NK-92 (cell line): Measurements from ENCODE around the gene SMTN.
"Not testable (repeated sequence)": the region's sequence is repeated elsewhere in the genome, so short reads cannot be mapped to it uniquely, and the experiment has no call there.

Source experiments
- DNase-seq: peaks from one replicate; lab custom pipeline; 2025; ENCODE audit not compliant: unreplicated experiment; lab: John Stamatoyannopoulos, UW

Gene SMTN

GRCh38 chr22:31103111-31103510, 22.0 kb downstream of the SMTN start:
- DNase-seq: no peak

DNA sequence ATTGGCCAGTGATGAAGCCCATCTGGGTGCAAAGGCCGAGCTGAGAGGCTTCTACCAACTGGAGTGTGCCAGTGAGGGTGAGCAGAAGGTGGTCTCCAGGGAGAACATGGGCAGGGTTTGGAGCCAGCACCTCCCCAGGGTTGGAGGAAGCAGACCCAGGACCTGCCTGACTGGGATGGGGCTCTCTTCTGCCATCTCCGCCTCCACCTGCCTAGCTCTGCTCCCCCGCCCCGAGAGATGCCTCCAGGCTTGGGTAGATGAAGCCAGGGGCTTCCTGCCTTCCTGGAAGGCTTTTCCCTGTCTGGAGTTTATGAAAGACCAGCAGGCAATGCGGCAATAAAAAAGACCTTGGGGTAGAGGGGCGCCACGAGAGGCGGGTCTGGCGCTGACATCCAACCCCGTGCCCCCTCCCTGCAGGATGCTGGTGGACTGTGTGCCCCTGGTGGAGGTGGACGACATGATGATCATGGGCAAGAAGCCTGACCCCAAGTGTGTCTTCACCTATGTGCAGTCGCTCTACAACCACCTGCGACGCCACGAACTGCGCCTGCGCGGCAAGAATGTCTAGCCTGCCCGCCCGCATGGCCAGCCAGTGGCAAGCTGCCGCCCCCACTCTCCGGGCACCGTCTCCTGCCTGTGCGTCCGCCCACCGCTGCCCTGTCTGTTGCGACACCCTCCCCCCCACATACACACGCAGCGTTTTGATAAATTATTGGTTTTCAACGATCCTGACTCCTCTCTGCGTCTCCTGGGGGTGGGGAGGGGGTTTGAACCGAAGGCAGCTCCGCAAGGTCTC, 23.0 kb downstream of the SMTN start:
- DNase-seq: no peak

DNA sequence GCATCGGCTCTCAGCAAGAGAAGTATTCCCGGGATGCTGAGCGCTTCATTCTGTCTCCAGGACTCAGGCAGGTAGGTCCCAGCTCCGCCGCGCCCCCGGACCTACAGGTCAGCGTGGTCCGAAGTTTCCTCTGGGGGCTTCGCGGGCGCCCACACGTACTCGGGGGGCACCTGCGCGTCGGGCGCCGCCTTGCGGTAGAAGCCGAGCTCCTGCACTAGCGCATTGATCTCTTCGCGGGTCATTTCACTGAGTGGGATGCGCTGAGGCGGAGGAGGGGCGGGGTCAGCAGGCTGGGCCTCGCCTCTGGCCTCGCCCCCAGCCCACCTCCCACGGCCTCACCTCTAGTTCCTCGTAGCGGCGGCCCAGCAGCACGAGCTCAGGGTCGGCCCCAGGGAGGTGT, 23.8 kb downstream of the SMTN start:
- no peak for DNase-seq

DNA sequence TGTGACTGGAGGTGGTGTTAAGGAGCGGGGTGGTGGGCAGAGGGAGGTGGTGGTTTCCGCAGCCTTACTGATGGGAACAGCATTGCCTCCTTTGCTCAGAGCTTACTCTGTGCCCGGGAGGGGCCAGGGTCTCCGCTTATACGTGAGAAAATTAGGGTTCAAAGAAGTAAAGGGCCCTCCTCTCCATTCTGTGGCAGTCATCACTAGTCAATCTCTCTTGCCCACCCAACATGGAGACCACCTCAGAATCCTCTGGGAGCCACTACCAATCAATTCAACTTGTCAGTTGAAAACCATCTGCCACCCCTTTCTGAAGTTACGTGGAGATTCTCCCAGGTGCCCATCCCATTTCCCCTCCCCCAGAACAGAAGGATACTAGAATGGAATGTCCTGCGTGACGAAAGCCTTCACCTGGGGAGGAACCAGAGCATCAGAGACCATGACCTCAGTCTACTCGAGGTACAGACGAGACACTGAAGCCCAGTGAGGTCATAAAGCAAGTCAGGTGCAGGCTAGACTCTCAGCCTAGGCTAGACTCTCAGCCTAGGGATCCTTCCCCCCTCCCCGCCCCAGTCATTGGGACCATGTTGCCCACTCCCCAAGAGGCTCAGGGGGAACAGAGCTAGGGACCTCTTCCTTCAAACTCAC, 24.3 kb downstream of the SMTN start:
- no peak for DNase-seq

DNA sequence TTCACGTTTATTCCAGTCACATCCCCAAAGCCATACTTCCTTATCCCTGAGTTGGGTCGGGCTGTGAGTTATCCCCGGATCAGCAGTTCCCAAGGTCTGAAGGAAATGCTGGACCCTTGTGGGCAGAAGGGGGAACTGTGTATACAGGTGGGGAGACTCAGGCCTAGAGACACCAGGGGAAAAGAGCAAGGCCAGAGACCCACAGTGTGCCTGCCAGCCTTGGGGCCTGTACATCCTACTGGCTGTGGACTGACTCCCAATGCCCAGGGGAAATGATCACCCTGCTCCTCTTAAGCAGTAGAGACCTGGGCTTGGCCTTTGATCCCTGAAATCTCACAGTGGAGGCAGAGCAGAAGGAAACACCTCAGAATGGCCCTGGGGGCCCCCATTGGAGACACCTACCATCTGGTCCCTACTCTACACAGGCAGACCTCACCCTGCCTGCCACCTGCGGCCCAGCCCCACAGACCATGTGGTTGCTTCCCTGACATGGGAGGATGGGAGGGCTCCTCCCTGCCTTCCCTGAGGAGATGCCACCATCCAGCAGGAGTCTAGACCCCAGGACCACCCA, 25.0 kb downstream of the SMTN start:
- DNase-seq: no peak

- no peak for DNase-seq
Observed at GRCh38 chr22:31106731-31107177, 25.6 kb downstream of the SMTN start.

- DNase-seq: peak; percentile 30
Observed at GRCh38 chr22:31107178-31107893, 26.2 kb downstream of the SMTN start, which contains the start of gene SELENOM. Gene SELENOM (minus strand): TSS chr22:31107568. CDS start chr22:31107505, 63 bp downstream.

- no peak for DNase-seq
Observed at GRCh38 chr22:31107894-31108218, 26.7 kb downstream of the SMTN start.

- DNase-seq: not testable (repeated sequence)
Observed at GRCh38 chr22:31112547-31113091, 31.5 kb downstream of the SMTN start.

- no peak for DNase-seq
Observed at GRCh38 chr22:31118046-31118820, 37.1 kb downstream of the SMTN start.

DNA sequence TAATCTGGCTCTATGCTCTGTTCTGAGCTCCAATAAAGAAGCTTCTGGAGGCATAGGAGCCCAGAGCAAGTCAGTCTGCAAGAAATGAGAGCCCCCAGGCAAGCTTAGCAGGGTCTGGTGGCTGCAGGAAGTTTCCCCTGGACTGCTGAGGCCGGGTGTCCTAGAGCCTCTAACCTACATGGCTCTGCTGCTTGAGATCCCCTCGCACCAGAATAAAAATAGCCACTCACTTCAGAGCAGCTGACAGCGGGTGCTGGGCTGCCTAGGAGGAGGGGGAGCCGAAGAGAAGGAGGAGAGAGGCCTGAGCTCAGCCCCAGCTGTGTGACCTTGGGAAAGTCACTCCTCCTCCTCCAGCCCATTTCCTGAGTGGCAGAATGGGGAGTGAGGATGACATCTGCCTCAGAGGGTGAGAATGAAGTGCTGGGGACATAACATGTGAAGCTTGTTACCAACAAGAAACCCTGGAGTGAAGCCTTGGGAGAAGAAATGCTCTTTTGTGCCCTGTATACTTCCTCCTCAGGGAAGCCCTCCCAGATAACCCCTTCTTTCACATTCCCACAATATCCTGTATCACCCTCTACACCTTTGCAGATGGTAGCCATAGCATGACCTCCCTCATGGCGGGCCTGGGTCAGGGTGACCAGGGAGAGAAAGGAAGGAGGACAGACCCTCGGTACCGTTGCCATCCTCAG, 38.1 kb downstream of the SMTN start:
- DNase-seq: no peak

GRCh38 chr22:31120230-31120629, 39.1 kb downstream of the SMTN start:
- DNase-seq: no peak

DNA sequence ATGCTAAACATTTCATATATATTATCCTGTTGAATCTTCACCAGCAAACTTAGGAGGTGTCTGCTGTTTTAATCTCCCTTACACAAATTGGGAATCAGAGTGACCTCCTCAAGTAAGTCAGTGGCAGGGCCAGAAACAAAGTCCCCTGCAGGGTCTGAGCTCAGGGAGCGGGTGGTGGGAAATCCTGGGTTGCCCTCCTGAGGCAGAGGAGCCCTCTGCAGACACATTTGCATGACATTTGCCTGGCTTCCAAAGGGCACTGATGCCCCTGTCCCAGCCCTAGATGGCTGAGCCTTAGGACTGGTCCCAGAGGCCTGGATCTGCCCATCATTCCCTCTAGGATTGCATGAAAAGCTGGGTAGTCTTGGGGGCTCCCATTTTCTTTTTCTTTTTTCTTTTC, 39.5 kb downstream of the SMTN start:
- no peak for DNase-seq

DNA sequence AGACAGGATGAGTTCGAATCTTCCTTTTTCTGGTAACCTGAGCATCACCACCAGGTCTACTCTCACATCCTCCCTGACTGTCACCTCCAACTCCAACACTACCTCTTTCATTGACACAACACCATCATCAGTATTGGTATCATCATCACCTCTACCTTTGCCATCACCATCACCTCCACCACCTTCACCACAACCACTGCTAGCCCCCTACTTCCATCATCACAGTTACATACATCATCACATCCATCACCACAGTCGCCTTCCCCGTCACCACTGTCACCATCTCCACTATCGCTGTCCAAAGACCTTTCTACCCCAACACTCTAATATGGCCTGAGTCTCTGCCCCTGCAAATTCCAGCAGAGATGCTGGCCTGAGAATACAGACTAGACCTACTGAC, 40.3 kb downstream of the SMTN start:
- no peak for DNase-seq

GRCh38 chr22:31122196-31122531, 41.0 kb downstream of the SMTN start:
- DNase-seq: no peak

DNA sequence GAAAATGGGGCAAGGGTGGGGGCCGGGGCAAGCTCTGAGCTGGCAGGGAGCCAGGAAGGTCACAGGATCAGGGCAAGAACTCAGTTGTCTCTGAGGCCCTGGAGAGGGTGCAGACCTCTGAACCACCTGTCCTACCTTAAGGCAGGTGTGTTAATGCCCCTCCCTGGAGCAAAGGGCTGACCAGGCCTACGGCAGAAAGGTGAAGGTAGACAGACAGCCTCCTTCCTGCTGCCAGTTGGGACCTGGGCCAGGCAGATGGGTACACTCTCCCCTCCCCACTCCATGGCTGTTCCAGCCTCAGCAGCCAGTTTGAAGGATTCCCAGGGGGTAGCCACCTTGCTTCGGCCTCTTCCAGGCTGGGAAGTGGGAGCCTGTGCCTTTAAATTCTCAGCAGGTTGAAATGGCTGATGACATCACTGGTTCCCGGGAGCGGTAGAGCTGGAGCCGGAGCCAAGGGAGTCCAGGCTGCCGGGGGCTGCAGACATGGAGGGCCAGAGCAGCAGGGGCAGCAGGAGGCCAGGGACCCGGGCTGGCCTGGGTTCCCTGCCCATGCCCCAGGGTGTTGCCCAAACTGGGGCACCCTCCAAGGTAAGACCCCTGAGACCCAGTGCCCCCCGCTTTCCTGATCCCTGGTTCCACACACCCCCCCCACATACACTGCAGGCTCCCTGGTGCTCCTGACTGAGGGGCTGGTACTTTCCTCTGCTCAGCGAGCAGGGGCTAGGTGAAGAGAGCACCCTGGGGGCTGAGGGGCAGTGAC, 41.6 kb downstream of the SMTN start, which contains the start of gene INPP5J:
Gene INPP5J (plus strand): TSS at position 435 of the 760 bp plus-strand sequence. CDS start 49 bp downstream, at position 484.
- no peak for DNase-seq

DNA sequence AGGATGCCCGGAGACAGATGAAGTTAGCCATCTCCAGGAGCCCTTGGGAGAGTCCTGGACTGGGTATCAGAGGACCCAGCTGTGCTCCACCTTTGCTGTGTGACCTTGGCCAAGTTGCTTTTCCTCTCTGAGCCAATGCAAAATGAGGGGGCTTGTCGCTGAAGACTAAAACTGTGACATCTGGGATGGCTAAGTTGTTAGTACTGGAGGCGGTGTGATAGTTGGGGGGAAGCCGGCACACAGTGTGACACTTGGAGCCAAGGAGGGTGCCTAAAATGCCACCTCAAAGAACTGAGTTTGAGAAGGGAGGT, 42.1 kb downstream of the SMTN start:
- no peak for DNase-seq

- no peak for DNase-seq
Observed at GRCh38 chr22:31124290-31124689, 43.2 kb downstream of the SMTN start.

DNA sequence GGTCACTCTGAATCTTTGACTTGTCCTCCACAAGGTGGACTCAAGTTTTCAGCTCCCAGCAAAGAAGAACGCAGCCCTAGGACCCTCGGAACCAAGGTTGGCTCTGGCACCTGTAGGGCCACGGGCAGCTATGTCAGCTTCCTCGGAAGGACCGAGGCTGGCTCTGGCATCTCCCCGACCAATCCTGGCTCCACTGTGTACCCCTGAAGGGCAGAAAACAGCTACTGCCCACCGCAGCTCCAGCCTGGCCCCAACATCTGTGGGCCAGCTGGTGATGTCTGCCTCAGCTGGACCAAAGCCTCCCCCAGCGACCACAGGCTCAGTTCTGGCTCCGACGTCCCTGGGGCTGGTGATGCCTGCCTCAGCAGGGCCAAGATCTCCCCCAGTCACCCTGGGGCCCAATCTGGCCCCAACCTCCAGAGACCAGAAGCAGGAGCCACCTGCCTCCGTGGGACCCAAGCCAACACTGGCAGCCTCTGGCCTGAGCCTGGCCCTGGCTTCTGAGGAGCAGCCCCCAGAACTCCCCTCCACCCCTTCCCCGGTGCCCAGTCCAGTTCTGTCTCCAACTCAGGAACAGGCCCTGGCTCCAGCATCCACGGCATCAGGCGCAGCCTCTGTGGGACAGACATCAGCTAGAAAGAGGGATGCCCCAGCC, 43.8 kb downstream of the SMTN start:
- no peak for DNase-seq
